GM12874 (cell line): ENCODE data around the gene VARS2.

Source experiments
- TF ChIP-seq, protein P1 (sequence below): IDR thresholded peaks from 2 replicates; pipeline ENCODE4 v1.5.1; 2011; ENCODE audit warnings: low read depth, mild to moderate bottlenecking, control low read depth, low read length, moderate library complexity; ENCODE audit not compliant: insufficient read depth

The VARS2 gene

DNA sequence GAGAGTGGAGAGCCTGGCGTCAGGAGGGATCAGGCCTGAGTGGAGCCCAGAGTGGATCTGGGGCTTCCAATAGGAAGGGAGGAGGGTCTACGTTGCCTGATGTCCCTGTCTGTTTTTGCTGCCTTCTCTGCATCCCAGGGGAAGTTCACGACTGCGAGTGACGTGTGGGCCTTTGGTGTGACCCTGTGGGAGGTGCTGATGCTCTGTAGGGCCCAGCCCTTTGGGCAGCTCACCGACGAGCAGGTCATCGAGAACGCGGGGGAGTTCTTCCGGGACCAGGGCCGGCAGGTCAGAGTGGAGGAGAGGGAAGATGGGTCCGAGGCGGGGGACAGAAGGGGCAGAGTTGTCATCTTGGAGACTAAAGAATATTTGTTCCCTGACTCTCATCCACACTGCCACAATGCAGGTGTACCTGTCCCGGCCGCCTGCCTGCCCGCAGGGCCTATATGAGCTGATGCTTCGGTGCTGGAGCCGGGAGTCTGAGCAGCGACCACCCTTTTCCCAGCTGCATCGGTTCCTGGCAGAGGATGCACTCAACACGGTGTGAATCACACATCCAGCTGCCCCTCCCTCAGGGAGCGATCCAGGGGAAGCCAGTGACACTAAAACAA is 15.2 kb upstream of the VARS2 start:
- TF ChIP-seq, protein P1, sequence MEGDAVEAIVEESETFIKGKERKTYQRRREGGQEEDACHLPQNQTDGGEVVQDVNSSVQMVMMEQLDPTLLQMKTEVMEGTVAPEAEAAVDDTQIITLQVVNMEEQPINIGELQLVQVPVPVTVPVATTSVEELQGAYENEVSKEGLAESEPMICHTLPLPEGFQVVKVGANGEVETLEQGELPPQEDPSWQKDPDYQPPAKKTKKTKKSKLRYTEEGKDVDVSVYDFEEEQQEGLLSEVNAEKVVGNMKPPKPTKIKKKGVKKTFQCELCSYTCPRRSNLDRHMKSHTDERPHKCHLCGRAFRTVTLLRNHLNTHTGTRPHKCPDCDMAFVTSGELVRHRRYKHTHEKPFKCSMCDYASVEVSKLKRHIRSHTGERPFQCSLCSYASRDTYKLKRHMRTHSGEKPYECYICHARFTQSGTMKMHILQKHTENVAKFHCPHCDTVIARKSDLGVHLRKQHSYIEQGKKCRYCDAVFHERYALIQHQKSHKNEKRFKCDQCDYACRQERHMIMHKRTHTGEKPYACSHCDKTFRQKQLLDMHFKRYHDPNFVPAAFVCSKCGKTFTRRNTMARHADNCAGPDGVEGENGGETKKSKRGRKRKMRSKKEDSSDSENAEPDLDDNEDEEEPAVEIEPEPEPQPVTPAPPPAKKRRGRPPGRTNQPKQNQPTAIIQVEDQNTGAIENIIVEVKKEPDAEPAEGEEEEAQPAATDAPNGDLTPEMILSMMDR = no peak

DNA sequence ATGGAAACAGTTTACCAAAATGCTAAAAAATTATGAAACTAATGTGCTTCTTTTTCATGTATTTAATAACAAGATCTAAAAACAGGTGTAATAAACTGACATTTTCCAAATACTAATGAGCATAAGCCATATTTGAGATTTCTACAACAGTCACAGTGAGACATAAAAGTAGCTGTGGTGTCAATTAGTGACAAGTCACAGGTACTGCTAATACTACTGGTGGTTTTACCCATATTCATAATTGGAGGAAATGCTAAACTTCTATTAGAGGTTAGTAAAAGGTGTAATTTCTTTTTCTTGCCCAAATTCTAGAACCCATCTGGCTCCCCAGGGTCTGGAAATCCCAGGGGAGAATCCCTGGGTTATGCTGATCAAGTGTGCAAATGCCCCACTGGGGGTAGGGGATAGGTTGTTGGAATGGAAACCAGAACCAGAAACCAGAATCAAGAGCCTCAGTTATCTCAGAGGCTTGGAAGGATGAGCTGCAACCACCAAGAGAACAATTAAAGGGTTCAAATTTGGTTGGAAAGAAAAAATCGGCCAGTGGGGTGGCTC is 13.1 kb upstream of the VARS2 start:
- TF ChIP-seq, protein P1 = no peak

DNA sequence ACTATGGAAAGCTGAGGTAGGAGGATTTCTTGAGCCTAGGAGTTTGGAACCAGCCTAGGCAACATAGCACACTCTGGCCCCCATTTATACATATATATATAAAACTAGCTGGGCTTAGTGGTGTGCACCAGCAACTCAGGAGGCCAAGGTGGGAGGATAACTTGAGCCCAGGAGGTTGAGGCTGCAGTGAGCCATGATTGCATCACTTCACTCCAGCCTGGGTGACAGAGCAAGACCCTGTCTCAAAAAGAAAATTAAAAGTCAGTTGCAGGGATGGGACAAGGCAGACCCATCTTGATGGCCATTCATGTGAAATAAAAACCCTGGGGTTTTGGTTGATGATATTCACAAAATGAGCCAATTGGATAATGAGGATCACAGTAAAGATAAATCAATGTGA is 12.6 kb upstream of the VARS2 start:
- TF ChIP-seq, protein P1 = no peak

DNA sequence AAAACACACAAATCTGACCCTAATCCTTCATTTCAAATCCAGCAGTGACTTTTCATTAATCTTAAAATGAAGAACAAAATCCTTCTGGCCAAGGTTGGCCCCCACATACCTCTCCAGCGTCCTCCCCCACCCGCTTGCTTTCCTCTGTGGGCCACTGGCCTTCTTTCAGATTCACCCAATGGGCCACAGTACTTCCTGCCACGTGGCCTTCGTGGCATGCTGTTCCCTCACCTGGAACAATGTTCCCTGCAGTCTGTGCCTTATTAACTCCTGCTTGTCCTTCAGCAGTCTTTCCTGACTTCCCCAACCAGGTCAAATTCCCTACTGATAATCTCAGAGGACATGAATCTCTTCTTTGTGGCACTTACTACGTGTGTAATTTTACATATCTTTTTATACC is 11.3 kb upstream of the VARS2 start:
- TF ChIP-seq, protein P1 = no peak

DNA sequence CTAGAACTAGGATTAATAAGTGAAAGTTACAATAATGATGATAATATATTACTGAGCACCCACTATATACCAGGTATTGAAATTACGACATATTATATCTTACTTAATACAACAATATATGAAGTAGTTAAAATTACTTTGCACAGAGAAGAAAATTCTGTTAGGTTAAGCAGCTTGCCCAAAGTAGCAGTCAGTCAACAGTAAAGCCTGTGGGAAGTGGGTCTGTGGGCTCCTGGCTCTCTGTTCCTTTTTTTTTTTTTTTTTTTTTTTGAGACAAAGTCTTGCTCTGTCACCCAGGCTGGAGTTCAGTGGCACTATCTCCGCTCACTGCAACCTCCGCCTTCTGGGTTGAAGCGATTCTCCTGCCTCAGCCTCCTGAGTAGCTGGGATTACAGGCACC is 10.8 kb upstream of the VARS2 start:
- TF ChIP-seq, protein P1 = no peak

DNA sequence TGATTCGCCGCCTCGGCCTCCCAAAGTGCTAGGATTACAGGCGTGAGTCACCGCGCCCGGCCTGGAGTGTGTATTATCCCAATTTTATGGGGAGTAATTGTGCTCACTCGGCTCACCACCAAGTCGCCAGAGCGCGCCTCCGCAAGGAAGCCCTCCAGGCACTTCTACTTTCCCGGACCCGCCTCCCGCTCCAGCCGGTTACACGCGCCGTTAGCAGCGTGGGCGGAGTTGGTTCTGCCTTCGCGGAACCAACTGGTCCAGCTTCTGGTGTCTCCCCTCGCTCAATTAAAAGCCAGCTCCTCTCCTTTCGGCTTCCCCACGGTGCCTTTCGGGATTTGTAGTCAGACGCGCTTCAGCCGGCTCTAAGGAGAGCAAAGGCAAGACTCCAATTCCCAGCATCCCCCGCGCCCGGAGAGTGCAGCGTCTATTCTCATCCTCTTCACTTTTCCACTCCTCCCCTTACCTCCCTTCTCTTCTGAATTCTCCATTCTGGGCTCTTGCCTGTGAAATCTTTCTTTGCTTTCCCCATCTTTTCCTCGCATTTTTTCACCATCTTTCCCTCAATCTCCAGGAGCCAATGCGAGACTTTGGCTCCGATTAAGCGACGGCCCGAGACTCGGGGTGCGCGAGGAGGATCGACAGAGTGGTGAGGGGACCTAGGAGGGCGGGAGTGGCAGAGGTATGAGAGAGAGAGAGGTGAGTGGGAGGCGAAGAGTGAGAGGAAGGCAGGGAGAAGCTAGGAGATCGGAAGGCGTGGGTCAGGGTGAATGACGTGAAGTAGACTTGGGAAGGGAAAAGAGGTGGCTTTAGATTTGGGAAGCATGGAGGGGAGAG is 6.1 kb upstream of the VARS2 start, which contains the start of gene GTF2H4:
Gene GTF2H4 (plus strand): TSS at position 450 of the 834 bp plus-strand sequence.
- TF ChIP-seq, protein P1 = no peak

DNA sequence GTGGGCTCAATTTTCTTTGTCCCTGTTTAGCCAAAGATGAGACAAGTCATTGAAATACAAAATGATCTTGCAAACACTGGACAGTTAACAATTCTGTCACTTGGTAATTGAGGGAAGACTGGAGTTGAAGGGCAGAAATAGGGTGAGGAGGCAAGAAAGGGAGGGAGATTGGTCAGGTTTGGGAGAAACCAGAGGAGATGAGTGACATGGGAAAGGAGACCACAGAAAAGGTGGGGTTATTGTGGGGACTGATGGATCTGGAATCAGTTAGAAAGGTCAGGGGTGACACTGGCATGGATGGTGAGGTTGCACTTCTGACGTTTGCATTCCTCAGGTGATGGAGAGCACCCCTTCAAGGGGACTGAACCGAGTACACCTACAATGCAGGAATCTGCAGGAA is 5.3 kb upstream of the VARS2 start:
- TF ChIP-seq, protein P1 = no peak
